ENCODE results near the gene MEPE.

GRCh38 chr4:87868522-87868921 is 35.8 kb downstream of the MEPE start:
- TF ChIP-seq, protein P1, sequence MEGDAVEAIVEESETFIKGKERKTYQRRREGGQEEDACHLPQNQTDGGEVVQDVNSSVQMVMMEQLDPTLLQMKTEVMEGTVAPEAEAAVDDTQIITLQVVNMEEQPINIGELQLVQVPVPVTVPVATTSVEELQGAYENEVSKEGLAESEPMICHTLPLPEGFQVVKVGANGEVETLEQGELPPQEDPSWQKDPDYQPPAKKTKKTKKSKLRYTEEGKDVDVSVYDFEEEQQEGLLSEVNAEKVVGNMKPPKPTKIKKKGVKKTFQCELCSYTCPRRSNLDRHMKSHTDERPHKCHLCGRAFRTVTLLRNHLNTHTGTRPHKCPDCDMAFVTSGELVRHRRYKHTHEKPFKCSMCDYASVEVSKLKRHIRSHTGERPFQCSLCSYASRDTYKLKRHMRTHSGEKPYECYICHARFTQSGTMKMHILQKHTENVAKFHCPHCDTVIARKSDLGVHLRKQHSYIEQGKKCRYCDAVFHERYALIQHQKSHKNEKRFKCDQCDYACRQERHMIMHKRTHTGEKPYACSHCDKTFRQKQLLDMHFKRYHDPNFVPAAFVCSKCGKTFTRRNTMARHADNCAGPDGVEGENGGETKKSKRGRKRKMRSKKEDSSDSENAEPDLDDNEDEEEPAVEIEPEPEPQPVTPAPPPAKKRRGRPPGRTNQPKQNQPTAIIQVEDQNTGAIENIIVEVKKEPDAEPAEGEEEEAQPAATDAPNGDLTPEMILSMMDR (tag by site-specific recombination; IDR thresholded peaks at IDR 0.05), result no peak
- TF ChIP-seq MEIS1 (CRISPR knock-in tag; IDR thresholded peaks at IDR 0.05; ENCODE audit: borderline replicate concordance) (no peak), ZNF140 (tag by site-specific recombination; IDR thresholded peaks at IDR 0.05) (no peak), ZNF426 (tag by site-specific recombination; IDR thresholded peaks at IDR 0.05) (no peak), ZBTB21 (tag by site-specific recombination; IDR thresholded peaks at IDR 0.05) (no peak), ZNF791 (tag by site-specific recombination; IDR thresholded peaks at IDR 0.05) (no peak), ZSCAN4 (tag by site-specific recombination; IDR thresholded peaks at IDR 0.05) (no peak)
- TF ChIP-seq, protein P2, sequence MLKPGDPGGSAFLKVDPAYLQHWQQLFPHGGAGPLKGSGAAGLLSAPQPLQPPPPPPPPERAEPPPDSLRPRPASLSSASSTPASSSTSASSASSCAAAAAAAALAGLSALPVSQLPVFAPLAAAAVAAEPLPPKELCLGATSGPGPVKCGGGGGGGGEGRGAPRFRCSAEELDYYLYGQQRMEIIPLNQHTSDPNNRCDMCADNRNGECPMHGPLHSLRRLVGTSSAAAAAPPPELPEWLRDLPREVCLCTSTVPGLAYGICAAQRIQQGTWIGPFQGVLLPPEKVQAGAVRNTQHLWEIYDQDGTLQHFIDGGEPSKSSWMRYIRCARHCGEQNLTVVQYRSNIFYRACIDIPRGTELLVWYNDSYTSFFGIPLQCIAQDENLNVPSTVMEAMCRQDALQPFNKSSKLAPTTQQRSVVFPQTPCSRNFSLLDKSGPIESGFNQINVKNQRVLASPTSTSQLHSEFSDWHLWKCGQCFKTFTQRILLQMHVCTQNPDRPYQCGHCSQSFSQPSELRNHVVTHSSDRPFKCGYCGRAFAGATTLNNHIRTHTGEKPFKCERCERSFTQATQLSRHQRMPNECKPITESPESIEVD (tag by site-specific recombination; IDR thresholded peaks at IDR 0.05), result no peak
- TF ChIP-seq, protein P3, sequence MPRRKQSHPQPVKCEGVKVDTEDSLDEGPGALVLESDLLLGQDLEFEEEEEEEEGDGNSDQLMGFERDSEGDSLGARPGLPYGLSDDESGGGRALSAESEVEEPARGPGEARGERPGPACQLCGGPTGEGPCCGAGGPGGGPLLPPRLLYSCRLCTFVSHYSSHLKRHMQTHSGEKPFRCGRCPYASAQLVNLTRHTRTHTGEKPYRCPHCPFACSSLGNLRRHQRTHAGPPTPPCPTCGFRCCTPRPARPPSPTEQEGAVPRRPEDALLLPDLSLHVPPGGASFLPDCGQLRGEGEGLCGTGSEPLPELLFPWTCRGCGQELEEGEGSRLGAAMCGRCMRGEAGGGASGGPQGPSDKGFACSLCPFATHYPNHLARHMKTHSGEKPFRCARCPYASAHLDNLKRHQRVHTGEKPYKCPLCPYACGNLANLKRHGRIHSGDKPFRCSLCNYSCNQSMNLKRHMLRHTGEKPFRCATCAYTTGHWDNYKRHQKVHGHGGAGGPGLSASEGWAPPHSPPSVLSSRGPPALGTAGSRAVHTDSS (tag by site-specific recombination; IDR thresholded peaks at IDR 0.05), result no peak

Measured in HEK293 (cell line).